ENCODE data around the gene COQ10B.
A peak's percentile ranks its signal among the peaks of the same experiment; 100 is the strongest.
"Not testable (repeated sequence)": the region's sequence is repeated elsewhere in the genome, so short reads cannot be mapped to it uniquely, and the experiment has no call there.

The COQ10B gene

GRCh38 chr2:197453123-197453913, at the start of gene COQ10B:
Gene COQ10B, plus strand, starts transcription at chr2:197453552. Its CDS starts 9 bp downstream, at chr2:197453561.
- DNase-seq (ENCODE audit: low read depth): peak; percentile 100

GRCh38 chr2:197405582-197405981, 47.8 kb upstream of the COQ10B start:
- DNase-seq (ENCODE audit: low read depth): no peak

GRCh38 chr2:197414039-197414438, 39.3 kb upstream of the COQ10B start:
- no peak for DNase-seq (ENCODE audit: low read depth)

GRCh38 chr2:197414515-197414914, 38.8 kb upstream of the COQ10B start:
- DNase-seq (ENCODE audit: low read depth): no peak

GRCh38 chr2:197416268-197416667, 37.1 kb upstream of the COQ10B start:
- no peak for DNase-seq (ENCODE audit: low read depth)

GRCh38 chr2:197419438-197419837, 33.9 kb upstream of the COQ10B start:
- DNase-seq (ENCODE audit: low read depth): no peak

- DNase-seq (ENCODE audit: low read depth): no peak
Observed at GRCh38 chr2:197423307-197423706, 30.0 kb upstream of the COQ10B start.

- DNase-seq (ENCODE audit: low read depth): no peak
Observed at GRCh38 chr2:197425550-197425949, 27.8 kb upstream of the COQ10B start.

GRCh38 chr2:197426723-197427603, 26.4 kb upstream of the COQ10B start:
- no peak for DNase-seq (ENCODE audit: low read depth)

GRCh38 chr2:197427986-197428385, 25.4 kb upstream of the COQ10B start:
- no peak for DNase-seq (ENCODE audit: low read depth)

- DNase-seq (ENCODE audit: low read depth): no peak
Observed at GRCh38 chr2:197431858-197432257, 21.5 kb upstream of the COQ10B start.

GRCh38 chr2:197432527-197432926, 20.8 kb upstream of the COQ10B start:
- DNase-seq (ENCODE audit: low read depth): not testable (repeated sequence)

GRCh38 chr2:197433780-197434438, 19.4 kb upstream of the COQ10B start:
- peak; percentile 25 for DNase-seq (ENCODE audit: low read depth)

- peak; percentile 99 for DNase-seq (ENCODE audit: low read depth)
Observed at GRCh38 chr2:197434541-197435513, 18.5 kb upstream of the COQ10B start, which contains the start of gene SF3B1. Gene SF3B1, minus strand, starts transcription at chr2:197435028. Its CDS starts 29 bp downstream, at chr2:197434999.

GRCh38 chr2:197435598-197436420, 17.5 kb upstream of the COQ10B start:
- DNase-seq (ENCODE audit: low read depth): no peak

GRCh38 chr2:197437380-197437779, 16.0 kb upstream of the COQ10B start:
- no peak for DNase-seq (ENCODE audit: low read depth)

- DNase-seq (ENCODE audit: low read depth): no peak
Observed at GRCh38 chr2:197442857-197443256, 10.5 kb upstream of the COQ10B start.

- no peak for DNase-seq (ENCODE audit: low read depth)
Observed at GRCh38 chr2:197445746-197446145, 7.6 kb upstream of the COQ10B start.

- DNase-seq (ENCODE audit: low read depth): no peak
Observed at GRCh38 chr2:197446844-197447243, 6.5 kb upstream of the COQ10B start.

- DNase-seq (ENCODE audit: low read depth): no peak
Observed at GRCh38 chr2:197450465-197450864, 2.9 kb upstream of the COQ10B start.
